HCT116 (cell line): ENCODE measurements around the gene CORO7.

Experiments
- CTCF ChIP-seq, 3 experiments: fragments of 200-600 bp in 1 of 3; sonication (generic) in 1 of 3; IDR thresholded peaks in 2 of 3; conservative IDR thresholded peaks in 1 of 3; 2 replicates each; pipeline ENCODE4 v1.5.1; 2012 to 2017; ENCODE audit warnings: low read depth in 2 of 3, low read length in 2 of 3, antibody characterized with exemption in 1 of 3, borderline replicate concordance in 1 of 3, control low read depth in 1 of 3, mild to moderate bottlenecking in 1 of 3, mixed read lengths in 1 of 3, mixed run types in 1 of 3, moderate library complexity in 1 of 3; ENCODE audit not compliant: insufficient read depth in 1 of 3
- POLR2A ChIP-seq: IDR thresholded peaks from 2 replicates; pipeline ENCODE4 v1.7.0; 2011; ENCODE audit warnings: borderline replicate concordance; ENCODE audit not compliant: insufficient read depth, insufficient read length; ENCODE audit errors: extremely low read depth

- no peak for TF ChIP-seq CTCF (IDR thresholded peaks at IDR 0.05 in 2 of 3, conservative IDR thresholded peaks at IDR 0.05 in 1 of 3; ENCODE audit: borderline replicate concordance in 1 of 3, insufficient read depth in 1 of 3, low read depth in 2 of 3, low read length in 2 of 3)
- TF ChIP-seq POLR2A = no peak
Measured at GRCh38 chr16:4354512-4355409, 61.6 kb downstream of the CORO7 start.
